GM18499 (cell line): Measurements from ENCODE around the gene RASL10B.
"Not testable (repeated sequence)": the region's sequence is repeated elsewhere in the genome, so short reads cannot be mapped to it uniquely, and the experiment has no call there.

ENCODE experiments used
- ATAC-seq: cut with Tn5 transposase; IDR thresholded peaks from one replicate; pipeline ENCODE4 v1.9.1; 2021; ENCODE audit warnings: moderate number of reproducible peaks; ENCODE audit not compliant: insufficient read depth, unreplicated experiment

The RASL10B gene

DNA sequence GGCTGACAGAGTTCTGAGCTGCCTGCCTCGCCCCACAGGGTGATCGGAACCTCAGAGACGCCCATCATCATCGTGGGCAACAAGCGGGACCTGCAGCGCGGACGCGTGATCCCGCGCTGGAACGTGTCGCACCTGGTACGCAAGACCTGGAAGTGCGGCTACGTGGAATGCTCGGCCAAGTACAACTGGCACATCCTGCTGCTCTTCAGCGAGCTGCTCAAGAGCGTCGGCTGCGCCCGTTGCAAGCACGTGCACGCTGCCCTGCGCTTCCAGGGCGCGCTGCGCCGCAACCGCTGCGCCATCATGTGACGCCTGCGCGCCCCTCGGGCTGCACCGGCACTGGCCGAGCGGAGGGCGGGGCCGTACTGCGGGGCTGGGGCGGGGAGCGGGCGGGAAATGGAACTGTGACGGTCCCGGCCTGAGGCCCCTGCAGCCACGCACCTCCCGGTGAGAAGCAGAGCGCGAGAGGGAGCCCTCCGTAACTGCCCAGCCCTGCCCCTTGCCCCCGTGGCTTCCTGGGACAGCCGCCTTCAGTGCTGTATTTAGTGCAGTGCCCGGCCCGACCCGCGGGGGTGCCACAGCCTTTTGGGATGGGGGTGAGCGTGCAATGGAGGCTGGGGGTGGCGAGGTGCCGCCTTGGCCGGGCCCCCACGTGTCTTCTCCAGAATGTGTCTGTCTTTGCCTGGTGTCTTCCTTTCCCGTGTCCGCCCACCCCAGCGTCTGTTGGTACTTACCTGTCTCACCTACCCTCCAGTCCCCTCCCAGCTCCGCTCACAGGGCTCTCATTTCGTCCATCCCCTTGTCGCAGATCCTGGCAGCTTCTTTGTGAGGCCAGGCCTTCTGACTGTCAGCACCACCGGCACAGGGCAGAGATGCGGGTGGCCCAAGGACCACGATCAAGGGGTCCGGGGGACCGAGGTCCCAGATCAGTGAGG, 9.8 kb downstream of the RASL10B start:
- ATAC-seq, result no peak

GRCh38 chr17:35742496-35742895, 11.1 kb downstream of the RASL10B start:
- ATAC-seq, result no peak

- no peak for ATAC-seq
Observed at GRCh38 chr17:35742896-35743477, 11.5 kb downstream of the RASL10B start.

GRCh38 chr17:35743626-35744328, 12.3 kb downstream of the RASL10B start:
- no peak for ATAC-seq

- no peak for ATAC-seq
Observed at GRCh38 chr17:35744830-35745229, 13.4 kb downstream of the RASL10B start.

GRCh38 chr17:35745246-35745645, 13.8 kb downstream of the RASL10B start:
- no peak for ATAC-seq

- ATAC-seq, result no peak
Observed at GRCh38 chr17:35745749-35746320, 14.4 kb downstream of the RASL10B start.

DNA sequence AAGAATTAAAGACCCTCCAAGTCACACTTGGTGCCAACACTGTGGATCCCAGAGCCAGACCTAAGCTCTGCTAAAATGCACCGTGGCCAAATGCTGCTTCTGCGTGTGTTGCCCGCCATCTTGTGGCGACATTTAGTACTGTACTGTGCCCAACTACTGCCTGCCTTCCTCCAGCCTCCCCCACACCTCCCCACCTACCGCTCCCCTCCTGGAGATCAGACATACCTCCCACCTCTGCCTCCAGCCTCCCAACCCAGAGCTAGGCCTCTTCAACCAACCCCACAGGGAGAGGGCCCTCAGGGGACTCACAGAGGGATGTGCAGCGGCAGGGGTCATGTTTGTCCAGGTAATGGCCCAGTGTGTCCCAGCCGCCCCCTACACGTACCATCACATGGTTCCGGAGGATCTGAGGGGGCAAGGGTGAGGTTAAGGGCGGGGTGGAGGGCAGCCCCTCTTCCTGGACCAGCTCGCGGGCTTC, 16.1 kb downstream of the RASL10B start:
- no peak for ATAC-seq

DNA sequence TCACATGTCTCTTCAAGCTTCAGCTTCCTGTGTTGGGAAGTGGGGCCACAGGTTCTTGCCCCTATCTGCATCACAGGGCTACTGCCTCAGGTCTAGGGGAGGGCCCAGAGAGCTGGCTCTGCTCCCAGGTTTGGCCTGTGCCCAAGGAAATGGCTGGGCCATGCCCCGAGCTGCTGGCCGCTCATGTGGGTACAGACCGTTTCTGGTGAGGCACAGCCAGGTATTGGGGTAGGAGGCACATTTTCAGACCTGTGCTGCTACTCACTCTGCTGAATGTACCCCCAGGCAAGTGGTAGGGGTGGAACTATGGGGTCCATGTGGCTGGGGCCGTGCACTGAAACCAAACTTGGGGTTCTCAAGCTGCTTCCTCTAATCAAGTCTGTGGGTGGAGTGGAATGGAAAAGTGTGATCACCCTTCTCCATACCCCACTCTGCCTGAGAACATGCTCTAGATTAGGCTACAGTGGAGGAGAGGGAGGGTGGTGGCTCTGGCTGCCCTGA, 17.0 kb downstream of the RASL10B start:
- no peak for ATAC-seq

GRCh38 chr17:35748979-35749378, 17.5 kb downstream of the RASL10B start:
- ATAC-seq, result no peak

- ATAC-seq, result no peak
Observed at GRCh38 chr17:35749560-35750412, 18.3 kb downstream of the RASL10B start.

DNA sequence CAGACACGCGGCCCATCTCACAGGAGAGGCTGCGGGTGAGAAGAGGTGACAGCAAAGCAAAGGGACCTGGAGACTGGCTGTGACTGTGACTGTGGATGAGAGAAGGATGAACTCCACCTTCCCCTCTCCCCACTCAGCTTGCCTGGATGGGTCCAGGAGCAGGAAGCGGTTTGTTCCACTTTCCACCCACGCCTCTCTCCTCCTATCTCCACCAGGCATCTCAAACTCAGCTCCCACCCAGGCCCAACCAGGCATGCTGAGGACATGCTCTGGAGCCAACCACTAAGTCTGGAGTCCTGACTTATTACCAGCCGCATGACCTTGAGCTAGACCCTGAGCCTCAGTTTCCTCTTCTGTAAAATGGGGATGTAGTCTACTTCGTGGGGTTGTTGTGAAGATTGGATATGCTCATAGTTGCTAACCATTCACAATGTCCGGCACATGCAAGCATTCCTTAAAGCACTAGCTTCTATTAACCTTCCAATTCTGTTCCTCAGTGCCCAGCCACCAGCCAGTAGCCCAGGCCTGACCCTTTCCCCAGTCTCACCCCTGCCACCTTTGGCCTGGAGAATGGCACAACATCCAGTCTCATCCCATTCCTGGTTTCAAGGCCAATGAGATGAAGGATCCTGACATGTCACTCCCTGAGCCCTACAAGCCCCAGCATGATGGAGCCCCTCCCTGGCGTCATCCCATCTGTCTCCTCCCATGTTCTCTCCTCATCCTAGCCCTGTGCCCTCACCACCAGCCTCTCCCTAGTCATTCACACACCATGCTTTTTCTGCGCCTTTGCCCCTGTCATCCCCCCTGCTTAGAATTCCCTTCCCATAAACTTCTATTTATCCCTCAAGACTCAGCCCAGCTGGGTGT, 19.3 kb downstream of the RASL10B start:
- ATAC-seq, result no peak

GRCh38 chr17:35751541-35751940, 20.1 kb downstream of the RASL10B start:
- ATAC-seq, result not testable (repeated sequence)

- ATAC-seq, result no peak
Observed at GRCh38 chr17:35752471-35752870, 21.0 kb downstream of the RASL10B start.

DNA sequence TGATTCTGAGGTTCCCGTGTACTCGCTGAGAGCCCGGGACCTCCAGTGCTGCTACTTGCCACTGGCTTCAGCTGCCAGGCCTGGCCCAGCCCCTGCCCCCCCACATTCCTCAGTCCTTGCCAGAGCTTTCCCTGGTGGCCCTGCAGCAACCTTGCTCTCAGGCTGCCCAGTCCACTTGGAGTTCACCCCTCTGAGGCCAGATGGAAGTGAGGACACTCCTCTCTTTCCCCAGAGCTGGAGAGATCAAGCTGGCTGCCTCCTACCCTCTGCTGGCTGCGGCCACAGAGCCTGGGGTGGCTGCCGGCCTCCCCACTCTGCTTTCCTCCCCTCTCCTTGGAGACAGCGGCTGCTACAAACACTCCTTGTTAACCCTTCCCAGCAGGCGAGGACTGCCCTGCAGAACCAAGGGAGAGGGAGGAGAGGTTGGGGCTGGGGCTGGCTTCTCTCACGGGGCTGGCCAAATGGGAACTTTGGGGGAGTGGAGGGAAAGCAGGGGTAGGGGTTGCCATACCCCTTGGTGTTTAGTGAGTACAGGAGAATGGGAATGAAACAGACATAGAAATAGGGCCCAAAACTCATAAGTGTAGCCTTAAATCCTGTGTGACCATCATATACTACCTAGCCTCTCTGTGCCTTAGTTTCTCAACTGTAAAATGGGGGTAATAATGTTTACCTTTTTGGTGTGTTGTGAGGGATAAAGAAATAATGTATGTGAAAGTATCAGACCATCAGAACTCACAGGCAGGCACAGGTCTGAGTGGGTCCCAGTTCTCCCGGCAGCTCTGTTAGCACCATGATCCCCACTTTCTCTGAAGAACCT, 21.7 kb downstream of the RASL10B start, which contains the start of gene GAS2L2:
GAS2L2 (minus strand) TSS at position 295 of the 820 bp plus-strand sequence. CDS start 389 bp downstream, outside the sequence.
- ATAC-seq, result no peak

DNA sequence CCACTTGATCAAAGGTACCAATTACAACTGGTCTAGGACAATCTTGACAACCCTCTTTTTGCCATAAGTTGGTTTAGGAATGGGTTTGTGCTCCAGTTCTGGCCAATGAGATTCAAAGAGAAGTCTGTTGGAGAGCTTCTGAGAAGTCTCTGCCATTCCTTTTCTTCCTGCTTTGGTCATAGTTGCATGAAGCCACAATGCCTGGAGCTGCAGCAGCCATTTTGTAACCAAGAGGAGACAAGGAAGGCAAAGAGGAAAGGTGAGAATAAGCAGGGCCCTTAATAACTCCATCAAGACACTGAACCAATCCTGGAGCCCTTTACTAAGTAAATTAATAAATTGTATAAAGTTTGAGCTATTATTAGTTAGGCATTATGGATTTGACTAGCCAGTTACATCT, 25.8 kb downstream of the RASL10B start:
- ATAC-seq, result no peak

GRCh38 chr17:35760587-35760986, 29.1 kb downstream of the RASL10B start, which contains the start of gene C17orf50:
Gene C17orf50 (plus strand): TSS chr17:35760887. CDS start chr17:35760942, 55 bp downstream.
- ATAC-seq, result no peak
